GM23338 (cell line): Measurements from ENCODE around the gene TBC1D9B. TPM values are rescaled to one million over a fixed set of nuclear protein-coding genes. Genes with fewer than 3 reads are reported as not detected.

Source experiments
- ATAC-seq: fragments of 200-7000 bp; cut with Tn5 transposase; 3 replicates; pipeline ENCODE4 v1.9.1; 2020
- DNase-seq: peaks from one replicate; pipeline ENCODE4 v3.0.0-alpha.2; 2015; ENCODE audit warnings: low spot score
- H2AFZ ChIP-seq: fragments of 200-600 bp; sonication (generic); 2 replicates; pipeline ENCODE4 v1.8.0; 2016; ENCODE audit warnings: antibody characterized with exemption, mild to moderate bottlenecking, moderate library complexity
- H3F3A ChIP-seq: fragments of 200-600 bp; sonication (generic); replicated peaks from 2 replicates; pipeline ENCODE4 v1.8.0; 2017; ENCODE audit warnings: antibody characterized with exemption, mixed run types, low read depth
- H3K27ac ChIP-seq: fragments of 200-600 bp; sonication (generic); 2 replicates; pipeline ENCODE4 v1.6.1; 2016; ENCODE audit warnings: low read depth
- H3K27me3 ChIP-seq: fragments of 200-600 bp; sonication (generic); 2 replicates; pipeline ENCODE4 v1.8.0; 2016; ENCODE audit warnings: mild to moderate bottlenecking, mixed run types, moderate library complexity; ENCODE audit not compliant: insufficient read depth
- H3K36me3 ChIP-seq: fragments of 200-600 bp; sonication (generic); 2 replicates; pipeline ENCODE4 v1.8.0; 2016; ENCODE audit warnings: mild to moderate bottlenecking; ENCODE audit not compliant: insufficient read depth
- H3K4me1 ChIP-seq: fragments of 200-600 bp; sonication (generic); 2 replicates; pipeline ENCODE4 v1.8.0; 2016; ENCODE audit warnings: mild to moderate bottlenecking, moderate library complexity; ENCODE audit not compliant: insufficient read depth
- H3K4me2 ChIP-seq: fragments of 200-600 bp; sonication (generic); 2 replicates; pipeline ENCODE4 v1.7.1; 2017; ENCODE audit warnings: mixed run types
- H3K4me3 ChIP-seq: fragments of 200-600 bp; sonication (generic); 2 replicates; pipeline ENCODE4 v1.6.1; 2016; ENCODE audit warnings: mixed run types
- H3K79me2 ChIP-seq: fragments of 200-600 bp; sonication (generic); replicated peaks from 2 replicates; pipeline ENCODE4 v1.8.0; 2017; ENCODE audit warnings: mild to moderate bottlenecking; ENCODE audit not compliant: insufficient read depth
- H3K9me2 ChIP-seq: fragments of 200-600 bp; sonication (generic); 2 replicates; pipeline ENCODE4 v1.8.0; 2017; ENCODE audit not compliant: insufficient read depth
- H4K20me1 ChIP-seq: fragments of 200-600 bp; sonication (generic); replicated peaks from 2 replicates; pipeline ENCODE4 v1.8.0; 2017; ENCODE audit warnings: mild to moderate bottlenecking; ENCODE audit not compliant: insufficient read depth
- H3K27ac Mint-ChIP-seq: 2 replicates; pipeline ENCODE4 v1.8.0; 2020; ENCODE audit warnings: inconsistent platforms, mild to moderate bottlenecking, moderate library complexity, mixed read lengths
- H3K27me3 Mint-ChIP-seq: 3 replicates; pipeline ENCODE4 v1.8.0; 2022; ENCODE audit warnings: low read depth, mild to moderate bottlenecking, moderate library complexity, mixed read lengths, inconsistent platforms; ENCODE audit not compliant: insufficient read depth, poor library complexity
- H3K36me3 Mint-ChIP-seq: 3 replicates; pipeline ENCODE4 v1.8.0; 2021; ENCODE audit warnings: low read depth, mild to moderate bottlenecking, inconsistent platforms, moderate library complexity, mixed read lengths
- H3K4me1 Mint-ChIP-seq: 3 replicates; pipeline ENCODE4 v1.8.0; 2020; ENCODE audit warnings: mild to moderate bottlenecking, inconsistent platforms, mixed read lengths
- H3K4me3 Mint-ChIP-seq: 3 replicates; pipeline ENCODE4 v1.8.0; 2021; ENCODE audit warnings: moderate library complexity, mild to moderate bottlenecking, inconsistent platforms, mixed read lengths
- H3K9me3 Mint-ChIP-seq: 3 replicates; pipeline ENCODE4 v1.8.0; 2020; ENCODE audit warnings: moderate library complexity, mild to moderate bottlenecking, inconsistent platforms, mixed read lengths
- CREB1 ChIP-seq: fragments of 250-450 bp; sonication (Bioruptor Pico); IDR thresholded peaks from 2 replicates; pipeline ENCODE4 v1.5.0; 2020; ENCODE audit warnings: low read depth, mild to moderate bottlenecking, moderate library complexity
- ETS1 ChIP-seq: IDR thresholded peaks from 2 replicates; pipeline ENCODE4 v1.6.1; 2016; ENCODE audit warnings: antibody characterized with exemption
- EZH2 ChIP-seq: fragments of 200-600 bp; sonication (generic); IDR thresholded peaks from one replicate; pipeline ENCODE4 v1.8.0; 2017; ENCODE audit warnings: antibody characterized with exemption, mild to moderate bottlenecking, low read depth; ENCODE audit not compliant: unreplicated experiment
- NANOG ChIP-seq: IDR thresholded peaks from 2 replicates; pipeline ENCODE4 v1.6.1; 2016; ENCODE audit warnings: antibody characterized with exemption, borderline replicate concordance
- POLR2AphosphoS5 ChIP-seq: IDR thresholded peaks from 2 replicates; pipeline ENCODE4 v1.6.1; 2016; ENCODE audit warnings: antibody characterized with exemption, low read depth
- REST ChIP-seq: IDR thresholded peaks from one replicate; pipeline ENCODE4 v1.6.1; 2018; ENCODE audit warnings: antibody characterized with exemption; ENCODE audit not compliant: unreplicated experiment
- STAT1 ChIP-seq: IDR thresholded peaks from one replicate; pipeline ENCODE4 v1.6.1; 2016; ENCODE audit warnings: antibody characterized with exemption; ENCODE audit not compliant: unreplicated experiment
- ZNF331 ChIP-seq: fragments of 250-450 bp; sonication (Bioruptor Pico); IDR thresholded peaks from 2 replicates; pipeline ENCODE4 v1.5.0; 2020; ENCODE audit warnings: low read depth, mild to moderate bottlenecking, moderate library complexity
- ZNF462 ChIP-seq: fragments of 250-450 bp; sonication (Bioruptor Pico); IDR thresholded peaks from 2 replicates; pipeline ENCODE4 v1.5.0; 2020; ENCODE audit warnings: mild to moderate bottlenecking, moderate library complexity
- polyA plus RNA-seq: library from polyadenylated mRNA; unstranded; fragments of >200 nt; fragmentation: Nextera tagmentation; extraction: Ambion mirVana; gene quantifications from 2 replicates; pipeline ENCODE4 v1.2.1, GENCODE V29; 2016
- total RNA-seq: library from RNA; depleted of rRNA; stranded (reverse); fragments of >200 nt; shearing (Covaris generic); gene quantifications from 2 replicates; pipeline ENCODE4 v1.2.3, GENCODE V29; 2014

TBC1D9B gene
- total and polyA plus RNA-seq, 2 experiments from 2014 or later, result 19.0 to 38.0 TPM

GRCh38 chr5:179865491-179866240, 42.0 kb downstream of the TBC1D9B start (continued):
- TF ChIP-seq ETS1, result no peak
- no peak for TF ChIP-seq POLR2AphosphoS5
- no peak for TF ChIP-seq STAT1
- no peak for TF ChIP-seq REST
- no peak for TF ChIP-seq ZNF331
- TF ChIP-seq NANOG, result no peak

GRCh38 chr5:179864686-179865085, 43.0 kb downstream of the TBC1D9B start:
- peaks cover 17% of the 10 kb centered on the region for H3K4me1 Mint-ChIP-seq
- DNase-seq (no peak), ATAC-seq (no peak)
- no peak for TF ChIP-seq STAT1
- no peak for TF ChIP-seq ZNF462 (CRISPR knock-in tag)
- no peak for TF ChIP-seq CREB1 (CRISPR knock-in tag)
- no peak for TF ChIP-seq NANOG
- no peak for TF ChIP-seq EZH2
- TF ChIP-seq ZNF331, result no peak
- TF ChIP-seq REST, result no peak
- peaks cover 9% of the 10 kb centered on the region for H3K27me3 Mint-ChIP-seq
- H3K4me3 Mint-ChIP-seq, result no peak overlapping the region
- Histone ChIP-seq H3K27me3 (no peaks in the 10 kb centered on the region), H2AFZ (no peak overlapping the region), H3F3A (peaks cover 9% of the 10 kb centered on the region; the same call in 1 of the 2 replicates), H3K9me2 (no peaks in the 10 kb centered on the region), H3K36me3 (no peaks in the 10 kb centered on the region), H4K20me1 (no peaks in the 10 kb centered on the region), H3K4me2 (no peak overlapping the region), H3K4me3 (no peak overlapping the region), H3K4me1 (peaks cover 6% of the 10 kb centered on the region), H3K27ac (no peak overlapping the region), H3K79me2 (no peaks in the 10 kb centered on the region)
- peaks cover 10% of the 10 kb centered on the region for H3K9me3 Mint-ChIP-seq
- H3K27ac Mint-ChIP-seq, result no peak overlapping the region
- peaks cover 44% of the 10 kb centered on the region for H3K36me3 Mint-ChIP-seq
